ENCODE results near the gene ERBB4.

GRCh38 chr2:212097001-212097400, 441.6 kb downstream of the ERBB4 start:
- TF ChIP-seq PPARA (CRISPR knock-in tag; IDR thresholded peaks at IDR 0.05; ENCODE audit: borderline replicate concordance) (no peak), PATZ1 (CRISPR knock-in tag; IDR thresholded peaks at IDR 0.05; ENCODE audit: borderline replicate concordance) (no peak), BACH2 (CRISPR knock-in tag; IDR thresholded peaks at IDR 0.05; ENCODE audit: borderline replicate concordance) (no peak), TSHZ2 (CRISPR knock-in tag; IDR thresholded peaks at IDR 0.05) (no peak), ESRRG (CRISPR knock-in tag; IDR thresholded peaks at IDR 0.05) (no peak), POU6F1 (CRISPR knock-in tag; IDR thresholded peaks at IDR 0.05; ENCODE audit: borderline replicate concordance, low read depth) (no peak), ZFP3 (CRISPR knock-in tag; IDR thresholded peaks at IDR 0.05) (no peak), SNAI2 (CRISPR knock-in tag; IDR thresholded peaks at IDR 0.05) (no peak), GLIS3 (CRISPR knock-in tag; IDR thresholded peaks at IDR 0.05) (no peak), ZFP30 (CRISPR knock-in tag; IDR thresholded peaks at IDR 0.05) (no peak), ISL1 (CRISPR knock-in tag; IDR thresholded peaks at IDR 0.05) (no peak), CREB5 (CRISPR knock-in tag; IDR thresholded peaks at IDR 0.05; ENCODE audit: low read depth) (no peak), ZNF8 (CRISPR knock-in tag; IDR thresholded peaks at IDR 0.05) (no peak)
- TF ChIP-seq, protein P1, sequence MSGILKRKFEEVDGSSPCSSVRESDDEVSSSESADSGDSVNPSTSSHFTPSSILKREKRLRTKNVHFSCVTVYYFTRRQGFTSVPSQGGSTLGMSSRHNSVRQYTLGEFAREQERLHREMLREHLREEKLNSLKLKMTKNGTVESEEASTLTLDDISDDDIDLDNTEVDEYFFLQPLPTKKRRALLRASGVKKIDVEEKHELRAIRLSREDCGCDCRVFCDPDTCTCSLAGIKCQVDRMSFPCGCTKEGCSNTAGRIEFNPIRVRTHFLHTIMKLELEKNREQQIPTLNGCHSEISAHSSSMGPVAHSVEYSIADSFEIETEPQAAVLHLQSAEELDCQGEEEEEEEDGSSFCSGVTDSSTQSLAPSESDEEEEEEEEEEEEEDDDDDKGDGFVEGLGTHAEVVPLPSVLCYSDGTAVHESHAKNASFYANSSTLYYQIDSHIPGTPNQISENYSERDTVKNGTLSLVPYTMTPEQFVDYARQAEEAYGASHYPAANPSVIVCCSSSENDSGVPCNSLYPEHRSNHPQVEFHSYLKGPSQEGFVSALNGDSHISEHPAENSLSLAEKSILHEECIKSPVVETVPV (CRISPR knock-in tag; IDR thresholded peaks at IDR 0.05), result no peak

All from SK-N-SH treated with all-trans-retinoic acid at 6 μM for 48 hours (cell line).